Raji (cell line): ENCODE results near the gene NBEAL2.

Experiments used
- POLR2A ChIP-seq: IDR thresholded peaks from 2 replicates; pipeline ENCODE4 v1.6.1; 2011; ENCODE audit warnings: low read depth, low read length, control low read depth; ENCODE audit not compliant: insufficient read depth

Gene NBEAL2

DNA sequence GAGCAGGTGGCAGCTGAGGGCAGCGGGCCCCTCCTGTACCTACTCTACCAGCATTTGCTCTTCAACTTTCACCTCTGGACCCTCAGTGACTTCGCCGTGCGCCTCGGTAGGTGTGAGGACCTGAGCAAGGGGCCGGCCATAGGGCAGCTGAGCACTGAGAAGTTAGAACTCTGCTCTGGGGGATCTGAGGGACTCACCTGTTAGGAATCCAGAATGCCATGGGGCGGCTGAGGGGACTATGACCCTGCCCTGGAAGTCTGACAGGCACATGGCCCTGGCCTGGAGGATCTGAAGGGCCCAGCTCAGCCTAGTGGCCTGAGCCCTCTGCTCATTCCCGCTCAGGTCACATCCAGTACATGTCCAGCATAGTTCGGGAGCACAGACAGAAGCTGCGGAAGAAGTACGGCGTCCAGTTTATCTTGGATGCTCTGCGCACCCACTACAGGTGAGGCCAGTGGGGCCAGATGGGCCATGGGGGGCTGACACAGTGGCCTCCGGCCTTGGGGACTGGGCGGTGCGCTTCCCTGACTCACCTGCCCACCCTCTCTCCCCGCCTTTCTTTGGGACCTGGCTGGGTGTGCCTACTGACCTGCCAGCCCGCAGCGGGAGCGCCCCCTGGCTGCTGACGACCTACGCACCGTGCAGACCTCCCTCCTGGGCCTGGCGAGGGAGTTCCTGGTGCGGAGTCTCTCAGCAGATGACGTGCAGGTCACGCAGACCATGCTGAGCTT is 18.8 kb downstream of the NBEAL2 start:
- TF ChIP-seq POLR2A = no peak

DNA sequence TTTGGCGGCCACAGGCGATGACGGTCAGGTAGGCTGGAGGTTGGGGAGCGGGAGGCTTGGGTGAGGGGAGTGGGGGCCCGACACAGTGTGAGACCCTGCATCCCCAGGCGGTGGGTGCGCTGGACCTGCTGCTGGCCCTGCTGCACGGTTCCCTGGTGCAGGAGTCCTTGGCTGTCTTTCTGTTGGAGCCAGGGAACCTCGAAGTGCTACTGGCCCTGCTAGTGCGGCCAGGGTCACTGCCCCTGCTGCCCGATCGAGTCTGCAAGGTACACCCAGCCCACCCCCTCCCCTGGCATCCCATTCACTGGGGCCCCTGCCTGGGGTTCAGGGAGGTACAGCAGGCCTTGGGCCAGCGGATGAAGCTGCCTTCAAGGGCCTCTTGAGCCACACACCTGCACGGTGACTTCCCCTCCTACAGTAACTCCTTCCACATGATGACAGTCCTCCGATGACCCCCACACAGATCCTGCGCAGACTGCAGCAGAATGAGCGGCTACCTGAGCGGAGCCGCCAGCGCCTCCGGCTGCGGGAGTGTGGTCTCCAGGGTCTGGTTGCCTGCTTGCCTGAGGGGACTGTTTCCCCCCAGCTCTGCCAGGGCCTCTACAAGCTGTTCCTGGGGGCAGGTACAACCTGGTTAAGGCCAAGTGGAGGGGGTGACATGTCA is 19.5 kb downstream of the NBEAL2 start:
- no peak for TF ChIP-seq POLR2A

DNA sequence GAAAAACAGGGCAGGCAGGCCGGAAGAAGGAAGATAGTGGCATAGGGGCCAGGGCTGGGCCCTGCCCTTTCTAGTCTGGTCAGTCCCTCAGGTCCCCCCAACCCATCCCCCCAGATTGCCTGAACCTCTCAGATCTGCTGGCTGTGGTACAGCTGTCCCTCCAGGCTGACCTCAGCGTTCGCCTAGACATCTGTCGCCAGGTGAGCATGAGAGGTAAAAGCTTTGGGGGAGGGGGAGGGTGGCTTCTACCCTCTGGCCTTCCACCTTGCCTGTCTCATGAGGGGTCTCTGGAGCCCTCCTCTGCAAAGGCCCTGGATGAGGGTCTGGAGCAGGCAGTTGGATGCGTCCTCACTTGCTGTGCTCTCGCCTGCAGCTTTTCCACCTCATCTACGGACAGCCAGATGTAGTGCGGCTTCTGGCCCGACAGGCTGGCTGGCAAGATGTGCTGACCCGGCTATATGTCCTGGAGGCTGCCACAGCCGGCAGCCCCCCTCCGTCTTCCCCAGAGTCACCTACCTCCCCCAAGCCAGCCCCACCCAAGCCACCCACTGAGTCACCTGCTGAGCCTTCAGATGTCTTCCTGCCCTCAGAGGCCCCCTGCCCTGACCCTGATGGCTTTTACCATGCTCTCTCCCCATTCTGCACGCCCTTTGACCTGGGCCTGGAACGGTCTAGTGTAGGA is 20.2 kb downstream of the NBEAL2 start:
- no peak for TF ChIP-seq POLR2A

DNA sequence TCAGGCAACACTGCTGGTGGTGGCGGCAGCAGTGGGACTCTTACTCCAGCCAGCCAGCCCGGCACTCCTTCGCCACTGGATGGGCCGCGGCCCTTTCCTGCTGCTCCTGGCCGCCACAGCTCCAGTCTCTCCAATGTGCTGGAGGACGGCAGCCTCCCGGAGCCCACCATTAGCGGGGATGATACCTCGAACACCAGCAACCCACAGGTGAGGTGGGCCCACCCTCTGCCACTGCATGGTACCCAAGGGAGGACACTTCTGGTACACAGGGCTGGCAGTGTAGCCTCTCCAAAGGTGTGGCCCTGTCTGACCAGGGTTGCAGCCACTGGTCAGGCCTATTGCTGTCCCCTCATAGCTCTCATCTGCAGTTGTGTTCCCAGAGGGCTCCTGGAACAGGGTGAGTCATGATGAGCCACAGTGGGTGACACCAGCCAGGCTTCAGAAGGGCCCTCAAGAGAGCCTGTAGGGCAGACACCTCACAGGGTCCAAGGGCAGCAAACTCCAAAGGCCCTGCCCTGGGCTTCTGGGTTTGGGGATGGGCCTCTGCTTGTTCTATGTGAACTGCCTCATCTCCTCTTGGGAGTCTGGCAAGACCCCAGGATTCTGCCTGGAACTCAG is 20.8 kb downstream of the NBEAL2 start:
- TF ChIP-seq POLR2A = no peak

DNA sequence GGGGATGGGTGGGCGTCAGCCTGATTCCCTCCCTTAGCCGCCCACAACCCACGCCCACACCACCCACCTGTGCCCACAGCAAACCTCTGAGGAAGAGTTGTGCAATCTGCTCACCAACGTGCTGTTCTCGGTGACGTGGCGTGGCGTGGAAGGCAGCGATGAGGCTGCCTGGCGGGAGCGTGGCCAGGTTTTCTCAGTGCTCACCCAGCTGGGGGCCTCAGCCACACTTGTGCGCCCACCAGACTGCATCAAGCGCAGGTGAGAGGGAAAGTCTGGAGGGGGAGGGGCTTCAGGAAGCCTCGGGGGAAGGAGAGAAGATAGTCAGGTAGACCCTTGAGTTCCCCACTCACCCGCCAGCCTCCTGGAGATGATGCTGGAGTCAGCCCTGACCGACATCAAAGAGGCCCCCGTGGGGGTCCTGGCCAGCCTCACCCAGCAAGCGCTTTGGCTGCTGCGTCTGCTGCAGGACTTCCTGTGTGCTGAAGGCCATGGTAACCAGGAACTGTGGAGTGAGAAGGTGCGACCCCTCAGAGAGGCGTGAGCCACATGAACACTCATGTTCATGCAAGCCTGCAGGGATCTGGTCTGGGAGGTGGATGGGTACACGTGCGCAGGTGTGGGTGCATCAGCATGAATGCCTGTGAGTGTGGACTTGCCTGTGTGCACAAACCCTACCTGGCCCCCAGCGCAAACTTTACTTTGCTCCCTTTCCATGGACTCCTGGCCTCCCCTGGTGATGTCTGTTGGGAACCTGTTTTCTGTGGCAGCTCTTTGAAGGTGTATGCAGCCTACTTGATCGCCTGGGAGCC is 21.7 kb downstream of the NBEAL2 start:
- no peak for TF ChIP-seq POLR2A

DNA sequence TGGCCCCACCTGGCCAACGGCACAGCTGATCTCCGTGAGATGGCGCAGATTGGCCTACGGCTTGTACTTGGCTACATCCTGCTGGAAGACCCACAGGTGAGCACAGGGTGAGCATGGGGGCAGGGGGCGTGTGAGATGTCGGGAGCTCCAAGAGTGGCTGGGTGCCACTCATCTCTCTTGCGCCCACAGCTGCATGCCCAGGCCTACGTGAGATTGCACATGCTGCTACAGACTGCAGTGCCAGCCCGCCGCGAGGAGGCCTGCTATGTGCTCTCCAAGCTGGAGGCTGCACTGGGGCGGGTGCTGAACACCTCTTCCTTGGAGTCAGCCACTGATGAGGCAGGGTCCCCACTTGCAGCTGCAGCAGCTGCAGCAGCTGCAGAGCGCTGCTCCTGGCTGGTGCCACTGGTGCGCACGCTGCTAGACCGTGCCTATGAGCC is 22.3 kb downstream of the NBEAL2 start:
- no peak for TF ChIP-seq POLR2A

DNA sequence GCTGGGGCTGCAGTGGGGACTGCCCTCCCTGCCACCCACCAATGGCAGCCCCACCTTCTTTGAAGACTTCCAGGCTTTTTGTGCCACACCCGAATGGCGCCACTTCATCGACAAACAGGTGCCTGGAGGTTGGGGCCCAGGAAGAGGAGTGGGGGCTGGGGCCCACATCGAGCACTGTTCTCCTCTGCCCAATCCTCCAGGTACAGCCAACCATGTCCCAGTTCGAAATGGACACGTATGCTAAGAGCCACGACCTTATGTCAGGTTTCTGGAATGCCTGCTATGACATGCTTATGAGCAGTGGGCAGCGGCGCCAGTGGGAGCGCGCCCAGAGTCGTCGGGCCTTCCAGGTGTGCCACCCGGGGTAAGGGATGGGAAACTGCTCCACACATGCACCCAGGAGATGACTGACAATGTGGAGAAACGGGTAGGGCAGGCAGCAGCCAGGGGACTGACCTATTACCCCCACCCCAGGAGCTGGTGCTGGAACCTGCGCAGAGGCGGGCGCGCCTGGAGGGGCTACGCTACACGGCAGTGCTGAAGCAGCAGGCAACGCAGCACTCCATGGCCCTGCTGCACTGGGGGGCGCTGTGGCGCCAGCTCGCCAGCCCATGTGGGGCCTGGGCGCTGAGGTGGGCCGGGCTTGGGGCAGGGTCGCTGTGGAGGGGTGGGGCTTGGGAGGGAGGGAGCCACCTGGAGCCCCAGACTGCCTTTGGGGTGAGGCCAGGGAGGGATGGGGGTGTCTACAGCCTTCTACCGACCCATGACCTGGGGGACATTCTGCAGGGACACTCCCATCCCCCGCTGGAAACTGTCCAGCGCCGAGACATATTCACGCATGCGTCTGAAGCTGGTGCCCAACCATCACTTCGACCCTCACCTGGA is 22.9 kb downstream of the NBEAL2 start:
- no peak for TF ChIP-seq POLR2A

DNA sequence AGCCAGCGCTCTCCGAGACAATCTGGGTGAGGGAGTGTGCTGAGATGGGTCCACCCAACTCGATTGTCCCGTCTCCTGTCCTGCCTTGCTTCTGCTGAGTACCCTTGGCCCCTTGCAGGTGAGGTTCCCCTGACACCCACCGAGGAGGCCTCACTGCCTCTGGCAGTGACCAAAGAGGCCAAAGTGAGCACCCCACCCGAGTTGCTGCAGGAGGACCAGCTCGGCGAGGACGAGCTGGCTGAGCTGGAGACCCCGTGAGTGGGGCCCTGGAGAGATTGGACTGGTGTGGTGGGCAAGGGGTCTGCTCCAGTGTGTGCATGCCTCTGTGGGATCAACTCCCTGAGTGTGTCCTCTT is 23.6 kb downstream of the NBEAL2 start:
- TF ChIP-seq POLR2A = no peak

DNA sequence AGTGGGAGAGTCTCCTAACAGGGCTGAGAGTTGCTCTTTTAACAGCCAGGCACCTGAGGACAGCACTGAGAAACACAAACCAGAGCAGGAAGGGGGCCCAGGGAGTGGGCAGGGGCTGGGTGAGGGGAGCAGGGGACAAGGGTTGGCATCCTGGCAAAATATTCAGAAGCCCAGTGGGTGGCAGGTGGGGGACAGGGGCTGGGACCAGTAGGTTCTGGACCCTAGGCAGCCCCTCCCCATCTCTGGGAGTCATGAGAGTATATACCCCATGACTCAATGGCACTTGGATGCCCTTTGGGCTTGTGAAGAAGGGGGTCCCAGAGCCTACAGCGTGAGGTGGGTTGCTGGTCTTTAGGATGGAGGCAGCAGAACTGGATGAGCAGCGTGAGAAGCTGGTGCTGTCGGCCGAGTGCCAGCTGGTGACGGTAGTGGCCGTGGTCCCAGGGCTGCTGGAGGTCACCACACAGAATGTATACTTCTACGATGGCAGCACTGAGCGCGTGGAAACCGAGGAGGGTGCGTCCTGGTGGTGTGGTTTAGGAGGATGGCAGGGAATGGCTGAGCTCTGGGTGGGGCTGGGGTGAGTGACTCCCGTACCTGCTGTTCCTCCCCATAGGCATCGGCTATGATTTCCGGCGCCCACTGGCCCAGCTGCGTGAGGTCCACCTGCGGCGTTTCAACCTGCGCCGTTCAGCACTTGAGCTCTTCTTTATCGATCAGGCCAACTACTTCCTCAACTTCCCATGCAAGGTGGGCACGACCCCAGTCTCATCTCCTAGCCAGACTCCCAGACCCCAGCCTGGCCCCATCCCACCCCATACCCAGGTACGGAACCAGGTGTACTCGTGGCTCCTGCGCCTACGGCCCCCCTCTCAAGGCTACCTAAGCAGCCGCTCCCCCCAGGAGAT is 24.2 kb downstream of the NBEAL2 start:
- no peak for TF ChIP-seq POLR2A

DNA sequence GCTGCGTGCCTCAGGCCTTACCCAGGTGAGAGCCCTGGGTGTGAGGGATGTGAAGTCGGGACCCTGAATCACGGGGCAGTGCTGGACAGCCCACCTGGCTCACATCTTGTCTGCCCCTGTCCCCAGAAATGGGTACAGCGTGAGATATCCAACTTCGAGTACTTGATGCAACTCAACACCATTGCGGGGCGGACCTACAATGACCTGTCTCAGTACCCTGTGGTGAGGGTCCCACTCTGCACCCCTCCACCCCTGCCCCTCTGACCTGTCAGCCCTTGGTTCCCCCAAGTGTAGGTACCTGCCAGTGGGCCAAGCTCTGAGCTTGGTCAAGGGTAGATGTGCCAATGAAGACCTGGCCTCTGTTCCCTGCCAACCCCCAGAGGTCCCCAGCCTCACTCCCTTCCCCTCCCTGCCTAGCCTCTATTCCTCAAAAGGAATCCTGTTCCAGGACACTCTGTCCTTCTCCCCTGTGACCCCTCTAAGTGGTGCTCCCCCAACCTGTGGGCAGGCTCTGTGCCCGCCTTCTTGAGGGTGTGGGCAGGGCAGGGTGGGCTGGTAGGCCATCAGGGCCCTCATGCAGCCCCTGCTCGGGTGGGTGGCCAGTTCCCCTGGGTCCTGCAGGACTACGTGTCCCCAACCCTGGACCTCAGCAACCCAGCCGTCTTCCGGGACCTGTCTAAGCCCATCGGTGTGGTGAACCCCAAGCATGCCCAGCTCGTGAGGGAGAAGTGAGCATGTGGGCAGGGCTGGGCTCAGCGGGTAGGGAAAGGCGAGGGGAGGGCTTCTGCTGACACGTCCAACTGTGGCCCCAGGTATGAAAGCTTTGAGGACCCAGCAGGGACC is 25.1 kb downstream of the NBEAL2 start:
- no peak for TF ChIP-seq POLR2A

DNA sequence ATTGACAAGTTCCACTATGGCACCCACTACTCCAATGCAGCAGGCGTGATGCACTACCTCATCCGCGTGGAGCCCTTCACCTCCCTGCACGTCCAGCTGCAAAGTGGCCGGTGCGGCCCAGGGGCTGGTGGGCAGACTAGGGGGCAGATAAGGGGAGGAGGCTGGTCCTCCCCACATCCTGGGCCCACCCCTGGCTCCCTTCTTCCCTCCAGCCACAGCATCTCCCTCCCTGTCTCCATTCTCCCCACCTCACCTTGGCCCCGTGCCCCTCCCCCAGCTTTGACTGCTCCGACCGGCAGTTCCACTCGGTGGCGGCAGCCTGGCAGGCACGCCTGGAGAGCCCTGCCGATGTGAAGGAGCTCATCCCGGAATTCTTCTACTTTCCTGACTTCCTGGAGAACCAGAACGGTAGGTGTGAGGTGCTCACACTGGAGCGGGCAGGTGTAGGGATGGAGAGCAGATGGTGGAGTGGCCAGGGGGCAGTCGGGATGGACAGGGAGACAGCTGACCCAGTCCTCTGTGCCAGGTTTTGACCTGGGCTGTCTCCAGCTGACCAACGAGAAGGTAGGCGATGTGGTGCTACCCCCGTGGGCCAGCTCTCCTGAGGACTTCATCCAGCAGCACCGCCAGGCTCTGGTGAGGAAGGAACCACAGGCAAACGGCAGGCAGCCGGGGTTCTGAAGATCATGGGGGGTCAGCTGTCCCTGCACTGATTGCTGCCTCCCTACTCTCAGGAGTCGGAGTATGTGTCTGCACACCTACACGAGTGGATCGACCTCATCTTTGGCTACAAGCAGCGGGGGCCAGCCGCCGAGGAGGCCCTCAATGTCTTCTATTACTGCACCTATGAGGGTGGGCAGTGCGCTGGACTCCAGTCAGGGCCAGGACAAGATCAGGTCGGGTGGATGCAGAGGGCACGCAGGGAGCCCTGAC is 26.0 kb downstream of the NBEAL2 start:
- TF ChIP-seq POLR2A = no peak
